Measurements from ENCODE around the gene TSHZ3.

Gene TSHZ3

GRCh38 chr19:31263328-31263727 lies 85.9 kb downstream of the TSHZ3 start:
- ATAC-seq (no peak), DNase-seq (no peak)

- ATAC-seq (no peak), DNase-seq (no peak)
These were observed 86.5 kb downstream of the TSHZ3 start for GRCh38 chr19:31262725-31263191.

DNA sequence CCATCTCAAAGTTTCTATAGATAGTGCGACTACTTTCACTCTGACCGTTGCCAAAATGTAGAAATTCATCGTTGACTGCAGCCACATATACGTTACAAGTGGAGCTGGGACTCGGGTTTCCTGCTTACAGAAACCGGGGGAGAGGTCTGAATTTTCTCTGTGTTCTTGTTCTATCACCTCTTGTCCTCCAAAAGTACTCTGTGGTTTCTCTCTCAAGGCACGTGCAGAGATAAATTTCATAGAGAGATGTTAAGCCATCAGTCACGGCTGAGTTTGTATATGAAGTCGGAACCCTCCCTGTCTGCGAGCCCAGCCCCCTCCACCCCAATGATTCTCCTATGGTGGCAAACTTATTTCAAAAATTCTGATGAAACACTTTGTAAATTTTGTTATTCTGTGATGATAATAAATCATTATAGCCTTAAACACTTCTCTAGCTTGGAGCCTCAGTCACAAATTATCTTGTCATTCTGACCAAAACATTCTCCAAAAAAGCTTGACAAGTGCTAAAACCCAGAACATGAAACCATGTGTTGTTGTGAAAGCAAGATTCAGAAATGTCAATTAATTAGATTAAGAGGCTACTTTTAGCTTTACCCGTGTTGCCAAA lies 87.5 kb downstream of the TSHZ3 start:
- DNase-seq, result no peak

GRCh38 chr19:31261019-31261602 lies 88.1 kb downstream of the TSHZ3 start:
- DNase-seq (no peak), ATAC-seq (no peak)

More for the DNA sequence above, 87.5 kb downstream of the TSHZ3 start:
- no peak for ATAC-seq

- DNase-seq (no peak), ATAC-seq (no peak)
These were observed 88.9 kb downstream of the TSHZ3 start for GRCh38 chr19:31260171-31260933.

DNA sequence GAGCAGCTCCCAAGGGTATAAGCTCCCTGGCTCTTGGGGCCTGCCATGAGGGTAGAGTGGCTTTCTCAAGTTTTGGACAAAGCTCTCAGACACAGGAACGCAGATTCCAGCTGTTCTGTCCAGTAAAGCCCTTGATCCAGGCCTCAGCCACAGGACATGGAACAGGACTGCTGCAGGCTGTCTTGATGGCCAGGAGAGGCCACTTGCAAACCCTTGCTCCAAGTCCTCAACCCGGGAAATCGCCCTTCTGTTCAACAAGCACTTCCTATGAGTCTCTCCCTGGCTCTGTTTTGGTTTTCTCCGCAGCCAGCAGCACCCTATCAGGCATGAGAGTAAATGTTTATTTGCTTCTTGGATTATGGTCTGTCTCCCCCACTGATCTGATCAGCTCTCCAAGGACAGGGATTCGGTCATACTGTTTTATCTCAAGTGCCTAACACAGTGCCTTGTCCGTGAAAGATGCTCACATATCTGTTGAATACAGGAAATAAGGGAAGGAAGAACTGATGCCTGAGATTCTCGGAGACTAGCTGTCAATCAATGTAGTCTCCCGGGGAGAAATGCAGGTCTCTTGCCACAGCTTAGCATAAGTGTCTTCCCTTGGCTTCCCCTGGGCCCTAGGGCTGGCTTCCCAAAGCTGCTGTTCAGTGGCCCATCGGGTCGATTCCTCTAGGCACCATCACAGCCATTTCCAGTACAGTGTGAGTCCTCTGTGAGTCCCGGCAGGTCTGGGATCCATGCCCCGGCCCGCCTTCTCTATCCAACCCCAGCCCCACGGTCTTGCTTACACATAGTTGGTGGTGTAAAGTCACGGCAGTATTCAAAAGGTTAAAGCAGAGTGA lies 90.8 kb downstream of the TSHZ3 start:
- DNase-seq, result no peak
- ATAC-seq, result no peak

DNA sequence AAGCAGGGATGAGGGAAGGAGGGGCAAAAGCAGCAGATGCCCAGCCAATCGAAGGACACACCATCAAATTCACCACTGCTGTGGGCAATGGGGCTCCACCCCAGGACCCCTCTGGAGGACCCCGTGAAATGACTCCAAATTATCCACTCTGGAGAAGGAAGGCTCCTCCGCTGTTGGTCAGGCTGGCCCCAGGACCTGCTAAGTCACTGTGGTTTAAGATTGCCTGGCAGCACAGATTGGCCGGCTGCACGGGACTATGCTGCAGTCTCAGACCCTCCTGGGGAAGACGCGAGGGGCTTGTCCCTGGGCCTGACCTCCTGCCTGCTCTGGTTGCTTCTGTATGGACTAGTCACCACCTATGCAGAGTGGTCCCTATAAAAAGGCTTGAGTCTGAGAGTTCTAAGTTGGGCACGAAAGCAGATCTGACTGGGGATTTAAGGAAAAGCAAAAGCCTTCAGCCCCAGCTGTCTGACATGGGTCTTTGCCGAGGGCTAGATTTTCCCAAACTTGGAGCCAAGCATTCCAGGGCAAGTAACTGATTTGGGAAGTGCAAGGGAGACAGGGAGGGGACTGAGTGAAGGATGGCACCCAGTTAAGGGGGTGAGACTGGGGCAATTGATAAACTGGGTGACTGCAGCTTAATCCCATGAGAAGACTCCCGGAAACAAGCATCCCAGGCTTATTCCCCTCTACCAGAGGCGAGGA lies 91.7 kb downstream of the TSHZ3 start:
- no peak for ATAC-seq
- no peak for DNase-seq

GRCh38 chr19:31257025-31257424 lies 92.2 kb downstream of the TSHZ3 start:
- no peak for ATAC-seq
- no peak for DNase-seq

GRCh38 chr19:31256593-31256960 lies 92.7 kb downstream of the TSHZ3 start:
- ATAC-seq, result no peak
- no peak for DNase-seq

DNA sequence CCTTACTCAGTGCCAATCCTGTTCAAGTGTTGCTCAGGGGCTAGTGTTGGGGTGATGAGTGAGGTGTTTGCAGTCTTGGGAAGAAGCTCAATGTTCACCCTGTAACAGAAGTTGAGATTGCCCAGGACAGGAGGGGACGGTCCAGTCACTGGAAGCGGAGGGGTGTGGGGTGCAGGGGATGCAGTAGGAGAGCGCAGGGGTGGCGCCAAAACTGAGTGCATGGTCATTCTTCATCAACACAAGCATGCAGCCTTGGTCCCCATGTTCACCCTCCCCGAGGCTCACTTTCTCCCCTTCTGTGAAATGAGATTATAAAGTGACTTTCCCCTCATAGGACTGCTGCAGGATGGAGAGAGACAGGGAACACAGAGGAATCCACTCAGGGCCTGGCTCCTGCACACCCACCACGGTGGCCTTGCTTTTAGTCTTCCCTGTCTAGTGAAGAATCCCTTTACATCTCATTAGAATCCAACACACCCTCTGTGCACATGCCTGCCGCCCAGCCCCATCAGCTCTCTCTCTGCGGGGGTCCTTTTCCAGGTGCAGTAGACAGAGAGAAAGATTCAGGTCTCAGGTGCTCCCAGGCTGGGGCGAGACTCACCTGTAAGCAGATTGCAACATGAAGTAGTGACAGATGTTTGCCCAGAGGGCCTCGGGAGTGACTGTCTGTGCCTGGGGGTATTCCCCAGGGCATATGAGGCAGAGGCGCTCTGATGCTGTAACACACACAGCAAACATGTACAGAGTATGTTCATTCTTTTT lies 93.2 kb downstream of the TSHZ3 start:
- no peak for DNase-seq
- ATAC-seq, result no peak

DNA sequence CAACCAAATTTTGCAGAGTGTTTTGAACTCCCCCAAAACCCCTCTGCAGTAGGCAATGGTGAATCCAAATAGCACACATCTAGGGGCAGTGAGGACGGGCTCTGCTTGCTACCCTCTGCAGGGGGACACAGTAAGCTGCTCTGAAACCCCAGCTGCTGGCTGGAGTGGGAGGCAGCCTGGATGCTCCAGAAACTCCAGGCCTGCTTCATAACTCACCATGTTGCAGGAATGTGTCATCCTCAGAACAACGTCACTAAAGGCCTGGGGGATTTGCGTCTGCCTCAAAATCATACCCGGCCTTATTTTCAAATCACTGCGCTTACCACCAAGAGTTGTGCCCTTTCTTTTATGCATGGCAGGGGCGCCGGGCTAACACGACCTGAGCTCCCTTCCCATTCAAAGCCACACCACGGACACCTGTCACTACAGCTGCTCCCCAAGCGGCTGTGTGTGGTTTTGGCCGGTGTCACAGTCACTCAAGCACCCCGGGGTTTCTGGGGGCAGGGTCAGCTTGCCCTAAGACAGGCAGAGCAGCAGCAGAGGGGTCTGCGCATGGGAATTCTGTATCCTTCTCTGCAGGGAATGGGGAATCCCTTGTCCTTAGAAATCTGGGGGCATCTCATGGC lies 93.9 kb downstream of the TSHZ3 start:
- no peak for ATAC-seq

GRCh38 chr19:31254611-31255010 lies 94.6 kb downstream of the TSHZ3 start:
- DNase-seq (no peak), ATAC-seq (no peak)

More for the DNA sequence above, 93.9 kb downstream of the TSHZ3 start:
- DNase-seq, result no peak

GRCh38 chr19:31254180-31254551 lies 95.1 kb downstream of the TSHZ3 start:
- DNase-seq (no peak), ATAC-seq (no peak)

GRCh38 chr19:31253526-31254179 lies 95.6 kb downstream of the TSHZ3 start:
- ATAC-seq, result no peak

DNA sequence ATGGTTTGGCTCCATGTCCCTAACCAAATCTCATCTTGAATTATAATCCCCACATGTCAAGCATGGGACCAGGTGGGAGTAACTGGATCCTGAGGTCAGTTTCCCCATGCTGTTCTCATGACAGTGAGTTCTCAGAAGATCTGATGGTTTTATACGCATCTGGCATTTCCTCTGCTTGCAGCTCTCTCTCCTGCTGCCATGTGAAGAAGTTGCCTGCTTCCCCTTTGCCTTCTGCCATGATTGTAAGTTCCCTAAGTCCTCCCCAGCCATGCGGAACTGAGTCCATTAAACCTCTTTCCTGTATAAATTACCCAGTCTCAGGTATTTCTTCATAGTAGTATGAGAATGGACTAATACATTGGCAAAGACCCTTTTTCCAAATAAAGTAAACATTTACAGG lies 96.8 kb downstream of the TSHZ3 start:
- no peak for ATAC-seq

More at GRCh38 chr19:31253526-31254179, 95.6 kb downstream of the TSHZ3 start:
- no peak for DNase-seq

DNA sequence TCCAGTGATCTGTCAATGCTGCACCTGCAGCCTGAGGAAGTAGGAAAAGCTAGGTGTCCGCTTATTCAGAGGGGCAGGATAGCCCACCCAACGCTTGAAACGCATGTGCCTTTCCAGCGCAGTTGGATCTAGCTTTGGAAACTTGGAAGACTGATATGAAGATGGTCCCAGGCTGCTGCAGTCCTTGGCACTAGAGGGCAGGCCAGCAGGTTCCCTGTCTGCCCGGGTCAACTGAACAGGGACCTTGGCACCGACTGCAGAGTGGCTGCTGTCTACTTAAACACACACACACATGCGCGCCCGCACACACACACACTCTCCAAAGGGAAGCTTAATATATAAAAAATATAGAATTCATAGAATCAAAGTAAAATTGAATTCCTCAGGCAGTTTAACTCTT lies 100.0 kb downstream of the TSHZ3 start:
- no peak for DNase-seq
- ATAC-seq, result no peak

More for the DNA sequence above, 96.8 kb downstream of the TSHZ3 start:
- DNase-seq, result no peak

DNA sequence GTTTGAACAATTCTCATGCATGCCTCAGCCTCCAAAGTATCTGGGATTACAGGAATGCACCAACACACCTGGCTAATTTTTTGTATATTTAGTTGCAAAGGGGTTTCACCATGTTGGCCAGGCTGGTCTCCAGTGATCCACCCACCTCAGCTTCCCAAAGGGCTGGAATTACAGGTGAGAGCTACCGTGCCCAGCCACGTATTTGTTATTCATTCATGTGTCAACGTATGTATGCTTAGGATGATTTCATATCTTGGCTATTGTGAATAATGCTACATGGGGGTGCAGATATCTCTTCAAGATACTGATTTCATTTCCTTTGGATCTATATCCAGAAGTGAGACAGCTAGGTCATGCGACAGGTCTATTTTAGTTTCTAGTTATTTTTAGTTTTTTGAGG lies 113.4 kb downstream of the TSHZ3 start:
- no peak for DNase-seq
- no peak for ATAC-seq

DNA sequence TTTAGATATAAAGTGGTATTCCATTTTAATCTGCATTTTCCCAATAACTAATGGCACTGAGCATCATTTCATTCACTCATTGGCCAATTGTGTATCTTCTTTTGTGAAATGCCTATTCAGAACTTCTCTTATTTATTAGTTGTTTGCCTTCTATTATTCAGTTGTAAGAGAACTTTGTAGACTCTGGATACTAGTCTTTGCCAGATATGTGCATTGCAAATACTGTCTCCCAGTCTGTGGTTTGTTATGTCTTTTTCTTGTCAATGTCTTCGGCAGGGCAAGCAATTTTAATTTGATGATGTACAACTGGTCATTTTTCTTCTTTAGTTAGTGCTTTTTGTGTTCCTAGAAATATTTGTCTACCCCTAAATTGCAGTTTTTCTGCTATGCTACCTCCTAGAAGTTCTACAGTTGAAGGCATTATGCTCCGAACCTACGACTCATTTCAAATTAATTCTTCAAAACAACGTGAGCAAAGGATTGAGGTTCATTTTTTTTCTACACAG lies 115.9 kb downstream of the TSHZ3 start:
- no peak for DNase-seq
- ATAC-seq, result no peak

DNA sequence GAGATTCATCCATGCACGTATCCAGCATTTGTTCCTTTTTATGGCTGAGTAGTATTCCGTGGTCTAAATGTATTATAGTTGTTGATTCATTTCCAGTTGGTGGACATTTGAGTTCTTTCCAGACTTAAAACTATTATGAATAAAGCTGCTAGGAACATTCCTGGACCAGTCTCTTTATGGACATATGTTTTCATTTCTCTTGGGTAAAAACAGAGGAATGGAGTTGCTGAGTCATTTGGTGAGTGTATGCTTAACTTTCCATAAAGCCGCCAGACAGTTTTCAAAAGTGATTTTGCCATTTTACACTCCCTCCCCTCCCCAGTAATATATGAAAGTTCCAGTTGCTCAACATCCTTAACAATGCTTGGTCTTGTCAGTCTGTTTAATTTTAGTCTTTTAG lies 116.4 kb downstream of the TSHZ3 start:
- DNase-seq (no peak), ATAC-seq (no peak)

- DNase-seq (no peak), ATAC-seq (no peak)
These were observed 117.1 kb downstream of the TSHZ3 start for GRCh38 chr19:31232180-31232579.
